Myocyte (in vitro differentiated cells): ENCODE measurements around the gene PPP1R27. TPM values are rescaled to one million over a fixed set of nuclear protein-coding genes. Genes with fewer than 3 reads are reported as not detected.

ENCODE experiments used
- DNase-seq: peaks from one replicate; pipeline ENCODE4 v3.0.0-alpha.2; 2012; ENCODE audit warnings: low read depth
- total RNA-seq: library from RNA; depleted of rRNA; stranded (reverse); fragments of >200 nt; gene quantifications from 2 replicates; pipeline ENCODE4 v1.2.3, GENCODE V29; 2014

The PPP1R27 gene
- total RNA-seq, 1 donor from 2014 or later = 12.7 TPM

GRCh38 chr17:81863123-81863675 lies 28.3 kb upstream of the PPP1R27 start:
- DNase-seq = no peak

DNA sequence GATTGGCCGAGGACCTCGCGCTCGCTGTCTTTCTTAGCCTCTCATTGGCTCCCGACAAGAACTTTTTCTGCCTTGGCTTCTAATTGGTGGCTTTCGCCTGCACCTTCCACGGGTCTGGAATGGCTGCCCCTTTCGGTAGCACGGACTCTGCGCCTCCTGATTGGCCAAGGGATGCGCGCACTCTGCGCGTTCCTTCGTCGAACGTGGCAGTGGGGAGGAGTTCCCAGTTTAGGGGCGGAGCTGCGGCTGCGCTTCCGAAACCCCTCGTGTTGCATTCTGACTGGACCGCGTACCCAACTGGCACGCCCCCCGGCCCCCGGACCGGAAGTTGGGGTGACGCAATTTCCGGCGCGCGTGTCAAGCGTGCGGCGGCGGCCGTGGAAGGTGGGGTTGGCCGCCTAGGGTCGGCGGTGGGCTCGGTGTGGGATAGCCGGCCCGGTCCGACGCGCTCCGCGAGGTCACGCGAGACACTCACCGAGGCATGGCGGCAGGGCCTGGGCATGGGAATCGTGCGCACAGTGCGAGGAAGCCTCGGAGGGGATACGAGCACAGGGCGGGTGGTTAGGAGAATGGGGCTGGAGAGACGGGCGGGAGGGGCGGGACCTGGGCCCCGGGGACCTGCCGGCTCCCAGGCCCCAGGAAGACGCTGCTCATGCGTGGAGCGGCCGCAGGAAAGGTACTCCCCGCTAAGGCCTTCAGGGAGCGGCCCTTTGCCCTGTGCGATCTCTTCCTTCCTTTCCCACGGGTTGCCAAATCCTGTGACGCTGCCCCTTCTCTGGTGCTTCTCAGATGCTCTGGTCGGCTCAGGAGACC lies 26.1 kb upstream of the PPP1R27 start:
- DNase-seq = peak; percentile 100

GRCh38 chr17:81859906-81860755 lies 25.3 kb upstream of the PPP1R27 start, which contains the start of gene P4HB:
Gene P4HB (minus strand): TSS chr17:81860535. CDS start chr17:81860471, 64 bp downstream.
- DNase-seq = no peak

DNA sequence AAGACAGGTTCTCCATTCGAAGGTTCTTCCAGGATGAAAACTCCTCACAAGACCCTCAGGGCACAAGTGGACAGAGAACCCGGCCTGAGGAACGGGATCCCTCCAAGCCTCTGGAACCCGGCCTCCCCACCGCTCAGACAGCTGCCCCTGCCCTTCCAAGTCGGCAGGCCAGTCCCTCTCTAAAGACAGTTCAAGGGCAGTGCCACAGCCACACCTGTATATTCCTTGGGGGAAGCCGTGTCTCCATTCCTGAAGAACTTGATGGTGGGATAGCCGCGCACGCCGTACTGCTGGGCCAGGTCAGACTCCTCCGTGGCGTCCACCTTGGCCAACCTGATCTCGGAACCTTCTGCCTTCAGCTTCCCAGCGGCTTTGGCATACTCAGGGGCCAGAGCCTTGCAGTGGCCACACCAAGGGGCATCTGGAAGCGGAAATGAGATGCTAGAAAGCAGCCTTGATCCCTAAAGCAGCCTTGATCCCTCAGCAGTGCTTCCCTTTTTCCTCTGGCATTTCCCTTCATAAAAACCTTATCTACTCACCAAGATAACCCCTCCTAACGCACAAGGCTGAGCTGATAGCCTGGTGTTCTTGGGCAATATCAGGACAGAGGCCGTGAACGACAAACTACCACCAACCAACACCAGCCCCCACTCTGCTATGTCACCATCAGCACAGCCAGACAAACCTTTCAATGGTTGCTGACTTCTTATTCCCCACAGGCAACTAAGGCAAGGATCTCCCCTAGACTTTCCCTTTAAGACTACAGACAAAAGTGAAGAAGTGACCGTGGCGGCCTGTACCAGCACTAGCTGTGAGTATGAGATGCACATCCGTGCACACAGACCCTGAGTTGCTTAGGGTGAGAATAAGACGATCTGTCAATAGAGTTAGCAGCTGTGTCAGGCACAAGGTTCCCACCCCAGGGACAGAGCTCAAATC lies 24.4 kb upstream of the PPP1R27 start:
- no peak for DNase-seq

- DNase-seq = peak; percentile 89
These were observed 23.5 kb upstream of the PPP1R27 start for GRCh38 chr17:81858170-81858966.

DNA sequence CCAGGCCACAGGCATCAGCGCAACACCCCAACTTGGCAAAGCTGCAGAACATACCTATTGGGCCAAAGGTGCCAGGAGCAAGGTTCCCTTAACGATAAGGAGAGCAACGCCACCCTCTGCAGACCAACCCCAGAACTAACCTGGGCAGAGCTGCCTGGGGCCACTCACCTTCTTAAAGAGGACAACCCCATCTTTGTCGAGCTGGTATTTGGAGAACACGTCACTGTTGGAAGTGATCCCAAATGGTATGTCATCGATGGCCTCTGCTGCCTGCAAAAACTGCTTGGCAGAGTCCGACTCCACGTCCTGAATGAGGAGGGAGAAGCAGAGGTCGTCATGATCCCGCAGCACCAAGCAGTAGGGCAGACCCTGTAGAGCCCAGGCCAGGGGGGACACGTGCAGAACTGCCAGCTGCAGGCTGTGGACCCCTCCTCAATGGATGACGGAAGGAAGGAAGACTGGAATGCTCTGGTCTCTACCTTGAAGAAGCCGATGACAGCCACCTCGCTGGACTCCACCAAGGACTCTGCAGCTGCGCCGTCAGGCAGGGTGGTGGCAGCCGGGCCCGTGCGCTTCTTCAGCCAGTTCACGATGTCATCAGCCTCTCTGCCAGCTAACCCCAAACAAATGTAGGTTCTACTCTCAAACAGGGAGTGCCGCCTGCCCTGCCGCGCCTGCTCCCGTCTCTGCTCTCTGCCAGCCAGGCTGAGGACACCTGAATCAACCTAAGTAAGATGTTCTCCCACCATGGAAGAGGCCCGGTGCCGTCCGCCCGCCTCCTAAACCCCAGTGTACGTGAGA lies 20.3 kb upstream of the PPP1R27 start:
- DNase-seq = no peak

- no peak for DNase-seq
These were observed 17.4 kb upstream of the PPP1R27 start for GRCh38 chr17:81852237-81852636.

DNA sequence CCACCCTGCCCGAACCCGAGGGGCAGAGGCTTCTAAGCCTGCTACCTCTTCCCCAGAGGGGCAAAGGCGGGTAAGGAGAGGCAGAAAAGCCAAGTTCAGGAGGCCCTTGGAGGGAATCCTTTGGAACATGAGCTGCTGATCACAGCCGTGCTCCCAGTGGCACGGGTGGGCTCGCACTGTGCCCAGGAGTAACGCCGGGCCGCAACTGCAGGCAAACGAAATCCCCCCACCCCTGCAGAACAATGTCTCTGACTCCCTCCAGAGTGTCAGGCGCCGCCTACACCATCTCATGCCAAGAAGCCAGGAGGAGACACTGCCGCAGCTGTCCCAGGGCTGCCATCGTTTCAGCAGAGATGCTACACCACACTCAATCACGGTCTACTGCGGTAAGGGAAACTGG lies 16.6 kb upstream of the PPP1R27 start:
- DNase-seq = no peak

DNA sequence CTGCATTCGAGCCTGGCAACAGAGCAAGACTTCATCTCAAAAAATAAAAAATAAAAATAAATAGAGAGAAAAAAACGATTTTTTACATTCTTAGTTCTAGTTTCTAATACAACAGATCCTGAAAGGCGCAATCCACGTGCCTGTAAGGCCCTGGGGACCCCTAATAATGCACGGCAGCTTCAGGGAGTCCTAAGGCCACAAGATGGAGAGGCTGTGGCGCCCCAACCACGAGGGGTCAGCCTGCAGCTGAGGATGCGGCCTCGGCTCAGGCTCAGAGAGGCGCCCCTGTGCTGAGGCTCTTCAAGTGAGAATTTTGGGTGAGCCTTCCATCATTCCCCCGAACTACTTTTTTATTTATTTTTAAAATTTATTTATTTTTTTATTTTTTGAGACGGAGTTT lies 14.6 kb upstream of the PPP1R27 start:
- no peak for DNase-seq

DNA sequence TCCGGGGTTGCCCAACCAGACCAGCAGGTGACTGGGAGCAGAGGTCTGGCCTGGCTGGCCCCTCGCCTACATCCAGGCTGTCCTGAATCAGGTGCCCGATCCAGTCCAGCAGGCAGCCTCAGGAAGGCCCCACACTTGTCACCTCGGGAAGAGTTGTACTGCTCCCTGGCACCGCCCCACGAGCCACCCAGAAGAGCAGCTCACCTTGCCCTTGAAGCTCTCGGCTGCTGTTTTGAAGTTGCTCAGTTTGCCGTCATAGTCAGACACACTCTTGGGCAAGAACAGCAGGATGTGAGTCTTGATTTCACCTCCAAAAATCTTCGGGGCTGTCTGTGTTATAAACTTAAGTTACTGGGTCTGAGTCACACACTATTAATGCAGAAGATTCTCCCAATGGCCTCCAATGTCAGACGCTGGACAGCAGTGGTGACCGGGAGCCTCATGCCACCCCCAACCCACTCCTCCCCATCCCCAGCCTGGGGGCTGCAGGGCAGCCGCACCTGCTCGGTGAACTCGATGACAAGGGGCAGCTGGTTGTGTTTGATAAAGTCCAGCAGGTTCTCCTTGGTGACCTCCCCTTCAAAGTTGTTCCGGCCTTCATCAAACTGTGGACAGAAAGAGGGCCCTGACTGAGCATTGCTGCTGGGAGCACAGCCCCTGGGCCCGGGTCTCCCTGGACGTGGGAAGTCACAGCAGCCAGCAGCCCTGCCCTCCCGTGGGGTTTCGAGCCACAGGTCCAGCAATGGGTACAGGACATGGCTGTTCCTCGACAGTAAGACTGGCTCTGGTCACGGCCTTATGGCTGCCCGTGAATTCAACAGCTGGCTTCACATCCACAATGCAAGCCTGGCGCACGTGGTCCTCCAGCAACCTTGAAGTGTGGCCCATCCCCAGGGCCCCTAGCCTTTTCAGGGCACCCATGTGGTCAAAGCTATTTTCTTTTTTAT lies 12.2 kb upstream of the PPP1R27 start:
- no peak for DNase-seq

DNA sequence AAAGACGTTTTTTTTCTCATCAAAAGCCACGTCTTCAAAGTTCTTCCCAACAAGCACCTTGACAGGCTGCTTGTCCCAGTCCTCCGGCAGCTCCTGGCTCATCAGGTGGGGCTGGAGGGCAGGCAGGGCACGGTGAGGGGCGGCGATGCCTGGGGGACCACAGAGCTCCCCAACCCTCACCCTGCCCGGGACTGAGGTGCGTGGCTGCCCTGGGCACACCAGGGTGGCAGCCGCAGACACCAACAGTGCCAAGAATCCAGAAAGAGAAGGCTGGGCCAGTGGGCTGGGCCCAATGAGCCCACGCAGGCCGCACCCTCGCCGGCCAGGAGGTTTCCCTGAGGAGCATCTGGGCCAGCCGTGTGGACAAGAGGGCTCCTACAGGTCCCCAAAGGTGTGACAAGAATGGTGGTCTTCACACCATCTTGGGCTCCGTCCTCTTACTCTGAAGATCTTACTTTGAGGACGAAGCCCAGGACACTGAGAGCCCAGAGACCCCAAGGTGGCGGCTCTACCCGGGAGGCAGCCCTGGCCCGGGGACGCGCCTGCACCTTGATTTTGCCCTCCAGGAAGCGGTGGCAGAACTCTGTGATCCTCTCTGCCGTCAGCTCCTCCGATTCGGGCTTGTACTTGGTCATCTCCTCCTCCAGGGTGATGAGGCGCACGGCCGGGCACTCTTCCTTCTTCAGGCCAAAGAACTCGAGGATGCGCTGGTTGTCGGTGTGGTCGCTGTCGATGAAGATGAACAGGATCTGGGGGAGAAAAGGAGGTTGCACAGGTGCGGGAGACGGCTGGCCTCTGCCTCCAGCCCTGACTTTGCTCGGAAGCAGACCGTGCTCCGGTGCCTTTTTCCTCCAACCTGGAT lies 11.3 kb upstream of the PPP1R27 start:
- DNase-seq = no peak

GRCh38 chr17:81845361-81845760 lies 10.5 kb upstream of the PPP1R27 start:
- DNase-seq = no peak

DNA sequence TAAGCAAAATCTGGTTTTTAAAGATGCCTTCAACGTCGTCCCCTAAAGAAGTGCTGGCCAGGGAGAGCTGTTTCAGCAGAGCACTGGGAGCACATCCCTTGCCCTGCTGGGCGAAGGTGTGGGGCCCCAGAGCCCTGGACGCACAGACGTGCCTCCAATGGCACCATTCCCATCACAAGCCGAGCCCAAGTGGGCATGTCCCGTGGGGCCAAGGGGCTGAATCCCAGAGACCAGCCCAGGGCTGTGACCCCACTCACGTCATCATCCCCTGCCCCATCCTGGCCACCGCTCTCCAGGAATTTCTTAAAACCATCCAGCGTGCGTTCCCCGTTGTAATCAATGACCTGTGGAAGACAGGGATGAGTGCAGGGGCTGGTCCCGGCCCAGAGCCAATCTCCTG lies 10.0 kb upstream of the PPP1R27 start:
- no peak for DNase-seq

DNA sequence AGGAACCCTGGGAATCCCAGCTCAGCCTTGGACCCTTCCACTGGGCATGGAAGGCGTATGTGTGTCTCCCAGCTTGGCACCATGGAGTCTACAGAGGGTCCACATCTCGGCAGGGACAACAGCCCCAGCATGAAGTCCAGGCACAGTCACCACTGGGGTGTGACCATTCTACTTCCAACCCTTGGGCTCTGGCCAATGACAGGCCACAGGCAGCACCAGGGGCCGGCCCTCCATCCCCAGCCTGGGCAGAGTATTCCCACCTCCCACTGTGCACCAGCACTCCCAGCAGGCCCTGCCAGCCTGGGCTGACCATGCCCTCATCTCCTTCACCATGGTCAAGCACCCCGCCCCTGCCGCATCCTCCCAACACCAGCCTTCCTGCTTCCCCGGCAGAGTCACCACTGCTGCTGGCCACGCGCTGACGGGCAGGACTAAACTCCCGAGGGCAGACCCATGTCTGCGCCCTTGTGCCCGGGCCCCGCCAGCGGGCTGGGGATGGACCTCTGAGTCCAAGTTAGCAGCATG lies 9.5 kb upstream of the PPP1R27 start:
- DNase-seq = no peak

DNA sequence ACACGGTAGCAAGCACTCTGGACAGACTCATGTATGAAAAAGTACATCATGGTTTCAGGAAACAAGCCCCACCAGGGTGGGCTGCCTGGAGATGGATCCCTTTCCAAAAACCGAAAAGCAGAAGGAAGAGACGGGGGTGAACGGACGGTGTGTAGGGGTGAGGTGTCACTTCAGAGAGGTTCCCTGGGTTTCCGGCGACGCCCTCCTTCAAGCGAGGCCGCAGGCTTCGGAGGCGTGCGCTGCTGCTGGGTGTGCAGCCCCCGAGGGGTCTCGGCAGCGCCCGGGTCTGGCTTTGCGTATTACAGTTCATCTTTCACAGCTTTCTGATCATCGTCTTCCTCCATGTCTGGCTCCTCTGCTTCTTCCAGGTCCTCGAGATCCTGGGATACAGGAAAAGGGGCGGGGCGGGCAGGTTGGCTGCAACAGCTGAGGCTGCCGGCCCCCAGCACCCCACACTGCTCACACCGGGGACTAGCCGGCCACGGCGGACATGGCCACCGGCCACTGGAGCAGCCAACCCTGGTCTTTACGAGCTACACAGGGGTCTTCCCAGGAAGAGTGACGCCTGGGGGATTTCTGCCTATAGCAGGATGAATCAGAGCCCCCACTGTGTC lies 9.0 kb upstream of the PPP1R27 start:
- DNase-seq = no peak
